CD4-positive, alpha-beta T cell treated with Interleukin-4 for 4 hours (primary cell): ENCODE results near the gene P4HA2.

Experiments
- DNase-seq: peaks from one replicate; pipeline ENCODE4 v3.0.0-alpha.2; 2020

The P4HA2 gene

GRCh38 chr5:132227485-132228240 lies at the start of gene P4HA2:
TSS of gene P4HA2 (minus strand) at chr5:132227853. CDS start at chr5:132218626, 9,227 bp downstream.
- peak; percentile 15 for DNase-seq

- no peak for DNase-seq
Measured at GRCh38 chr5:132277256-132277655, 49.6 kb upstream of the P4HA2 start.

- no peak for DNase-seq
Measured at GRCh38 chr5:132275367-132276220, 47.9 kb upstream of the P4HA2 start.

GRCh38 chr5:132274050-132274792 lies 46.6 kb upstream of the P4HA2 start:
- no peak for DNase-seq

- DNase-seq: no peak
Measured at GRCh38 chr5:132273631-132274030, 46.0 kb upstream of the P4HA2 start.

GRCh38 chr5:132272311-132273210 lies 44.9 kb upstream of the P4HA2 start:
- DNase-seq: peak; percentile 54

GRCh38 chr5:132271251-132272246 lies 43.9 kb upstream of the P4HA2 start:
- DNase-seq: no peak

- DNase-seq: no peak
Measured at GRCh38 chr5:132270706-132271105, 43.1 kb upstream of the P4HA2 start.

- no peak for DNase-seq
Measured at GRCh38 chr5:132270335-132270665, 42.6 kb upstream of the P4HA2 start.

GRCh38 chr5:132269635-132270334 lies 42.1 kb upstream of the P4HA2 start:
- no peak for DNase-seq

GRCh38 chr5:132268769-132269551 lies 41.3 kb upstream of the P4HA2 start:
- no peak for DNase-seq

- no peak for DNase-seq
Measured at GRCh38 chr5:132267931-132268768, 40.5 kb upstream of the P4HA2 start.

GRCh38 chr5:132267166-132267739 lies 39.6 kb upstream of the P4HA2 start:
- no peak for DNase-seq

GRCh38 chr5:132266836-132267160 lies 39.1 kb upstream of the P4HA2 start:
- DNase-seq: no peak

GRCh38 chr5:132266031-132266835 lies 38.6 kb upstream of the P4HA2 start:
- DNase-seq: no peak

GRCh38 chr5:132265336-132266030 lies 37.8 kb upstream of the P4HA2 start:
- DNase-seq: no peak
